CD8-positive, alpha-beta memory T cell (primary cell): ENCODE data around the gene FDXACB1. TPM values are rescaled to one million over a fixed set of nuclear protein-coding genes. Genes with fewer than 3 reads are reported as not detected.
A peak's percentile ranks its signal among the peaks of the same experiment; 100 is the strongest.
"Not testable (repeated sequence)": the region's sequence is repeated elsewhere in the genome, so short reads cannot be mapped to it uniquely, and the experiment has no call there.

Source experiments
- CTCF ChIA-PET: fragments of 350-600 bp; sonication (Branson Sonifier 250); formaldehyde crosslinking; loops from one replicate; lab custom pipeline; 2021; ENCODE audit warnings: antibody characterized with exemption; lab: Charles Lee
- POLR2A ChIA-PET: fragments of 350-600 bp; sonication (Branson Sonifier 250); formaldehyde crosslinking; loops from one replicate; lab custom pipeline; 2021; ENCODE audit warnings: antibody characterized with exemption; lab: Charles Lee
- DNase-seq, 5 donors: peaks; one replicate each; pipeline versions ENCODE4 v3.0.0 to v3.0.0-alpha.2; 2020 to 2022; ENCODE audit warnings: mixed read lengths in 1 of 5
- H3K27ac ChIP-seq: one replicate; pipeline ENCODE4 v1.7.0; 2013; ENCODE audit warnings: low read depth, mild to moderate bottlenecking, low read length, moderate library complexity
- H3K27me3 ChIP-seq: 2 replicates; pipeline ENCODE4 v1.7.0; 2013; ENCODE audit warnings: low read length, mild to moderate bottlenecking; ENCODE audit not compliant: insufficient read depth, poor library complexity, severe bottlenecking
- H3K36me3 ChIP-seq: 2 replicates; pipeline ENCODE4 v1.7.0; 2013; ENCODE audit warnings: mild to moderate bottlenecking, low read length, moderate library complexity; ENCODE audit not compliant: insufficient read depth
- H3K4me1 ChIP-seq: 2 replicates; pipeline ENCODE4 v1.7.0; 2013; ENCODE audit warnings: mild to moderate bottlenecking, low read length, moderate library complexity; ENCODE audit not compliant: insufficient read depth
- H3K4me3 ChIP-seq: 2 replicates; pipeline ENCODE4 v1.7.0; 2013; ENCODE audit warnings: mild to moderate bottlenecking, low read length
- H3K9me3 ChIP-seq: 2 replicates; pipeline ENCODE4 v1.7.0; 2013; ENCODE audit warnings: mild to moderate bottlenecking, low read length
- H3K27ac Mint-ChIP-seq, 8 donors: one replicate each; pipeline ENCODE4 v1.8.0; 2020 to 2021; ENCODE audit warnings: mixed read lengths in 8 of 8, mild to moderate bottlenecking in 6 of 8, inconsistent platforms in 3 of 8, moderate library complexity in 3 of 8
- H3K27me3 Mint-ChIP-seq, 2 donors: one replicate each; pipeline ENCODE4 v1.8.0; 2020 to 2021; ENCODE audit warnings: mixed read lengths in 2 of 2, mild to moderate bottlenecking in 1 of 2, moderate library complexity in 1 of 2
- H3K36me3 Mint-ChIP-seq, 3 donors: one replicate each; pipeline ENCODE4 v1.8.0; 2020 to 2021; ENCODE audit warnings: mixed read lengths in 3 of 3, inconsistent platforms in 1 of 3, mild to moderate bottlenecking in 1 of 3
- H3K4me1 Mint-ChIP-seq, 3 donors: one replicate each; pipeline ENCODE4 v1.8.0; 2020 to 2021; ENCODE audit warnings: mixed read lengths in 3 of 3, inconsistent platforms in 1 of 3, mild to moderate bottlenecking in 1 of 3
- H3K4me3 Mint-ChIP-seq, 7 donors: one replicate each; pipeline ENCODE4 v1.8.0; 2020 to 2021; ENCODE audit warnings: mixed read lengths in 7 of 7, mild to moderate bottlenecking in 6 of 7, moderate library complexity in 4 of 7, inconsistent platforms in 2 of 7
- H3K9me3 Mint-ChIP-seq, 5 donors: one replicate each; pipeline ENCODE4 v1.8.0; 2020 to 2022; ENCODE audit warnings: mixed read lengths in 5 of 5, mild to moderate bottlenecking in 3 of 5, moderate library complexity in 2 of 5, inconsistent platforms in 1 of 5
- polyA plus RNA-seq: library from polyadenylated mRNA; unstranded; fragments of 300-500 nt; fragmentation: Illumina TruSeq; gene quantifications from one replicate; pipeline ENCODE4 v1.2.3, GENCODE V29; 2021
- total RNA-seq, 2 experiments: library from RNA; stranded (reverse); gene quantifications; one replicate each; pipeline ENCODE4 v1.2.3, GENCODE V29; 2021

The FDXACB1 gene
- total and polyA plus RNA-seq, 3 experiments from 2014 or later, result 6.4 to 12.7 (median 11.6) TPM

GRCh38 chr11:111906680-111907079 is 27.7 kb upstream of the FDXACB1 start:
- Histone ChIP-seq H3K36me3 (no peaks in the 10 kb centered on the region), H3K27ac (no peak overlapping the region), H3K27me3 (peaks cover under 1% of the 10 kb centered on the region), H3K4me1 (no peaks in the 10 kb centered on the region), H3K4me3 (no peak overlapping the region), H3K9me3 (no peaks in the 10 kb centered on the region)
- no peak overlapping the region for H3K27ac Mint-ChIP-seq
- H3K4me1 Mint-ChIP-seq, result no peaks in the 10 kb centered on the region
- no peak overlapping the region for H3K4me3 Mint-ChIP-seq
- ChIA-PET CTCF (no interaction called here), POLR2A (no interaction called here)
- peaks cover 0 to 17% (median 5%) of the 10 kb centered on the region in 3 donors for H3K36me3 Mint-ChIP-seq
- DNase-seq, result no peak
- peaks cover 22 to 32% of the 10 kb centered on the region in 2 donors for H3K27me3 Mint-ChIP-seq
- peaks cover 0 to 5% (median 0%) of the 10 kb centered on the region in 5 donors for H3K9me3 Mint-ChIP-seq

GRCh38 chr11:111905411-111905810 is 26.4 kb upstream of the FDXACB1 start:
- CTCF ChIA-PET, result interaction anchor here (0.6 kb wide), 1 partner anchor 1289 kb away, joined by 3 read pairs; no protein-coding TSS in a partner anchor
- no peak for DNase-seq
- H3K4me3 ChIP-seq, result no peak overlapping the region
- no peaks in the 10 kb centered on the region for H3K36me3 ChIP-seq
- H3K27me3 Mint-ChIP-seq, result peaks cover 13 to 29% of the 10 kb centered on the region in 2 donors
- H3K4me1 Mint-ChIP-seq, result no peaks in the 10 kb centered on the region
- peaks cover 0 to 17% (median 5%) of the 10 kb centered on the region in 3 donors for H3K36me3 Mint-ChIP-seq
- H3K4me1 ChIP-seq, result no peaks in the 10 kb centered on the region
- no peaks in the 10 kb centered on the region for H3K27me3 ChIP-seq
- H3K9me3 Mint-ChIP-seq, result peaks cover 0 to 5% (median 0%) of the 10 kb centered on the region in 5 donors
- no peak overlapping the region for H3K27ac ChIP-seq
- H3K27ac Mint-ChIP-seq, result no peak overlapping the region
- H3K9me3 ChIP-seq, result no peaks in the 10 kb centered on the region
- no peak overlapping the region for H3K4me3 Mint-ChIP-seq
- POLR2A ChIA-PET, result no interaction called here

GRCh38 chr11:111886844-111887243 is 7.9 kb upstream of the FDXACB1 start:
- no peak for DNase-seq
- H3K36me3 ChIP-seq, result no peaks in the 10 kb centered on the region
- Mint-ChIP-seq H3K4me3 (no peak overlapping the region), H3K9me3 (no peaks in the 10 kb centered on the region), H3K4me1 (no peaks in the 10 kb centered on the region), H3K36me3 (peaks cover 3 to 17% (median 5%) of the 10 kb centered on the region in 3 donors), H3K27ac (no peak overlapping the region), H3K27me3 (no peaks in the 10 kb centered on the region)
- CTCF ChIA-PET, result no interaction called here
- H3K27ac ChIP-seq, result no peak overlapping the region
- H3K4me1 ChIP-seq, result no peaks in the 10 kb centered on the region
- POLR2A ChIA-PET, result interaction anchor here (0.6 kb wide), 1 partner anchor 12 kb away, joined by 6 read pairs; no protein-coding TSS in a partner anchor
- H3K4me3 ChIP-seq, result no peak overlapping the region
- H3K9me3 ChIP-seq, result no peaks in the 10 kb centered on the region
- H3K27me3 ChIP-seq, result no peaks in the 10 kb centered on the region

DNA sequence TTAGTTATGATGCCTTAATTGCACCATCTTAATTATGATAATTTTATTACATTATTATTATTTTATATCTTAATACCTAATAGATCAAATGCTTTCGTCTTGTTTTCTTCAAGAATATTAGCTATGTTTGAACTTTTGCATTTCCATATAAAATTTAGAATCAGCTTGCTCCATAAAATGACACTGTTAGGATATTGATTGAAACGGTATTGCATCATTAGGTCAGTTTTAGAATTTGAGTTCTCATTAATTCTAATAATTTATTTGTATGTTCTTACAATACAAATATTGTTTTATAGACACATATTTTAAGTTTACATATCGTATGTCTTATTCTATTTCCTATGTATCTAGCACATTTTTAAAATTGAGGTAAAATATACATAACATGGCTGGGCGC is 7.1 kb upstream of the FDXACB1 start:
- Mint-ChIP-seq H3K4me1 (no peaks in the 10 kb centered on the region), H3K36me3 (peaks cover 3 to 17% (median 8%) of the 10 kb centered on the region in 3 donors), H3K4me3 (no peak overlapping the region), H3K27me3 (no peaks in the 10 kb centered on the region), H3K27ac (no peak overlapping the region), H3K9me3 (no peaks in the 10 kb centered on the region)
- Histone ChIP-seq H3K27me3 (no peaks in the 10 kb centered on the region), H3K4me1 (no peaks in the 10 kb centered on the region), H3K9me3 (no peaks in the 10 kb centered on the region), H3K4me3 (no peak overlapping the region), H3K36me3 (no peaks in the 10 kb centered on the region), H3K27ac (no peak overlapping the region)
- CTCF ChIA-PET, result no interaction called here
- DNase-seq, result no peak
- POLR2A ChIA-PET, result no interaction called here

GRCh38 chr11:111885053-111885452 is 6.1 kb upstream of the FDXACB1 start:
- not testable (repeated sequence) for H3K9me3 Mint-ChIP-seq

GRCh38 chr11:111882202-111882601 is 3.2 kb upstream of the FDXACB1 start:
- Mint-ChIP-seq H3K27me3 (no peaks in the 10 kb centered on the region), H3K4me3 (no peak overlapping the region), H3K36me3 (peaks cover 7 to 30% (median 8%) of the 10 kb centered on the region in 3 donors), H3K9me3 (no peaks in the 10 kb centered on the region), H3K27ac (no peak overlapping the region), H3K4me1 (peaks cover 15 to 28% (median 17%) of the 10 kb centered on the region in 3 donors)
- no peak for DNase-seq
- Histone ChIP-seq H3K9me3 (no peaks in the 10 kb centered on the region), H3K36me3 (no peaks in the 10 kb centered on the region), H3K27ac (no peak overlapping the region), H3K4me1 (peaks cover 18% of the 10 kb centered on the region), H3K27me3 (no peaks in the 10 kb centered on the region), H3K4me3 (no peak overlapping the region)
- POLR2A ChIA-PET, result interaction anchor here (1.4 kb wide), 2 partner anchors 11 to 45 kb away, joined by 3 to 5 read pairs; partner anchors contain the start of gene ALG9
- CTCF ChIA-PET, result interaction anchor here (0.6 to 1.8 kb wide), 4 partner anchors 17 to 100 kb away, joined by 3 to 7 read pairs (median 4); no protein-coding TSS in a partner anchor

More at GRCh38 chr11:111885053-111885452, 6.1 kb upstream of the FDXACB1 start:
- H3K4me3 Mint-ChIP-seq, H3K4me1 ChIP-seq, CTCF ChIA-PET, H3K27me3 Mint-ChIP-seq, DNase-seq, H3K4me1 Mint-ChIP-seq, H3K36me3 ChIP-seq, H3K4me3 ChIP-seq, POLR2A ChIA-PET, H3K27ac Mint-ChIP-seq, H3K27ac ChIP-seq, H3K27me3 ChIP-seq, H3K9me3 ChIP-seq: not testable (repeated sequence)
- H3K36me3 Mint-ChIP-seq, result peaks cover 3 to 17% (median 8%) of the 10 kb centered on the region in 3 donors

- ChIA-PET CTCF (interaction anchor here (1.6 kb wide), 1 partner anchor 9 kb away, joined by 5 read pairs; the partner anchor contains the start of gene ALG9), POLR2A (interaction anchor here (1.4 to 1.5 kb wide), 2 partner anchors 8 to 47 kb away, joined by 7 to 11 read pairs; partner anchors contain the start of gene ALG9)
- H3K4me3 ChIP-seq, result peak overlapping the region; percentile 84
These were observed 634 bp upstream of the FDXACB1 start for GRCh38 chr11:111879637-111879960.

GRCh38 chr11:111878385-111878848 is 548 bp downstream of the FDXACB1 start:
- H3K36me3 Mint-ChIP-seq, result peaks cover 4 to 44% (median 11%) of the 10 kb centered on the region in 3 donors
- no peaks in the 10 kb centered on the region for H3K9me3 Mint-ChIP-seq
- H3K27ac Mint-ChIP-seq, result peak overlapping the region; percentile 95 to 100 (median 100)
- Histone ChIP-seq H3K4me1 (peaks cover 18% of the 10 kb centered on the region), H3K9me3 (no peaks in the 10 kb centered on the region), H3K36me3 (no peaks in the 10 kb centered on the region), H3K27me3 (no peaks in the 10 kb centered on the region), H3K4me3 (peak overlapping the region; percentile 84), H3K27ac (peak overlapping the region; percentile 100)
- peak overlapping the region; percentile 88 to 98 (median 94) for H3K4me3 Mint-ChIP-seq
- POLR2A ChIA-PET, result interaction anchor here (1.1 kb wide), 1 partner anchor 48 kb away, joined by 8 read pairs; no protein-coding TSS in a partner anchor
- H3K27me3 Mint-ChIP-seq, result no peaks in the 10 kb centered on the region
- CTCF ChIA-PET, result interaction anchor here (0.7 to 1.9 kb wide), 7 partner anchors 15 to 208 kb away, joined by 3 to 8 read pairs (median 3); partner anchors contain the start of genes SDHD and TIMM8B
- H3K4me1 Mint-ChIP-seq, result peaks cover 15 to 34% (median 17%) of the 10 kb centered on the region in 3 donors
- no peak for DNase-seq

More at GRCh38 chr11:111879637-111879960, 634 bp upstream of the FDXACB1 start:
- Mint-ChIP-seq H3K4me1 (peaks cover 15 to 34% (median 17%) of the 10 kb centered on the region in 3 donors), H3K27me3 (no peaks in the 10 kb centered on the region), H3K4me3 (peak overlapping the region; percentile 88 to 98 (median 94)), H3K27ac (peak overlapping the region; percentile 95 to 100 (median 100)), H3K9me3 (no peaks in the 10 kb centered on the region), H3K36me3 (peaks cover 7 to 49% (median 11%) of the 10 kb centered on the region in 3 donors)
- H3K4me1 ChIP-seq, result peaks cover 18% of the 10 kb centered on the region
- no peaks in the 10 kb centered on the region for H3K36me3 ChIP-seq
- DNase-seq, result no peak
- peak overlapping the region; percentile 100 for H3K27ac ChIP-seq
- H3K9me3 ChIP-seq, result no peaks in the 10 kb centered on the region
- H3K27me3 ChIP-seq, result no peaks in the 10 kb centered on the region
